H9 (cell line): ENCODE results near the gene UBAC2. TPM values are rescaled to one million over a fixed set of nuclear protein-coding genes. Genes with fewer than 3 reads are reported as not detected.

Source experiments
- DNase-seq: peaks from one replicate; pipeline ENCODE4 v3.0.0-alpha.2; 2017
- H2AFZ ChIP-seq: one replicate; pipeline ENCODE4 v1.6.1; 2013; ENCODE audit warnings: mild to moderate bottlenecking, low read length, control low read depth, moderate library complexity
- H2AK5ac ChIP-seq: 2 replicates; pipeline ENCODE4 v1.6.1; 2013; ENCODE audit warnings: low read length, control low read depth, mixed read lengths; ENCODE audit not compliant: insufficient read length
- H2BK120ac ChIP-seq: one replicate; pipeline ENCODE4 v1.6.1; 2013; ENCODE audit warnings: low read depth, mild to moderate bottlenecking, low read length, control low read depth, inconsistent platforms; ENCODE audit not compliant: poor library complexity, severe bottlenecking
- H2BK12ac ChIP-seq: 2 replicates; pipeline ENCODE4 v1.6.1; 2013; ENCODE audit warnings: low read length, control low read depth, mixed read lengths, low read depth; ENCODE audit not compliant: insufficient read length
- H2BK15ac ChIP-seq: 2 replicates; pipeline ENCODE4 v1.6.1; 2013; ENCODE audit warnings: low read depth, low read length, control low read depth
- H2BK20ac ChIP-seq: one replicate; pipeline ENCODE4 v1.6.1; 2013; ENCODE audit warnings: low read depth, mild to moderate bottlenecking, low read length, control low read depth, inconsistent platforms; ENCODE audit not compliant: poor library complexity, severe bottlenecking
- H2BK5ac ChIP-seq: 2 replicates; pipeline ENCODE4 v1.6.1; 2013; ENCODE audit warnings: low read length, control low read depth, mixed read lengths; ENCODE audit not compliant: insufficient read length
- H3K14ac ChIP-seq: 2 replicates; pipeline ENCODE4 v1.6.1; 2013; ENCODE audit warnings: low read length, control low read depth; ENCODE audit not compliant: insufficient read depth
- H3K18ac ChIP-seq: 2 replicates; pipeline ENCODE4 v1.6.1; 2013; ENCODE audit warnings: low read depth, mild to moderate bottlenecking, mixed read lengths, low read length, control low read depth; ENCODE audit not compliant: insufficient read length
- H3K23ac ChIP-seq: 2 replicates; pipeline ENCODE4 v1.6.1; 2013; ENCODE audit warnings: low read length, control low read depth, mixed read lengths, low read depth; ENCODE audit not compliant: insufficient read length
- H3K23me2 ChIP-seq: 2 replicates; pipeline ENCODE4 v1.6.1; 2013; ENCODE audit warnings: low read depth, mild to moderate bottlenecking, mixed read lengths, low read length, control low read depth; ENCODE audit not compliant: insufficient read length, poor library complexity, severe bottlenecking
- H3K27ac ChIP-seq: 2 replicates; pipeline ENCODE4 v1.5.1; 2013; ENCODE audit warnings: low read length, control low read depth, mixed read lengths, low read depth; ENCODE audit not compliant: insufficient read length
- H3K27me3 ChIP-seq: 2 replicates; pipeline ENCODE4 v1.6.1; 2013; ENCODE audit warnings: low read length, control low read depth, inconsistent platforms; ENCODE audit not compliant: insufficient read depth
- H3K4ac ChIP-seq: 2 replicates; pipeline ENCODE4 v1.6.1; 2013; ENCODE audit warnings: low read depth, mild to moderate bottlenecking, control low read depth, inconsistent platforms, low read length, moderate library complexity
- H3K4me1 ChIP-seq: 2 replicates; pipeline ENCODE4 v1.6.1; 2013; ENCODE audit warnings: low read length, control low read depth, inconsistent platforms; ENCODE audit not compliant: insufficient read depth
- H3K4me2 ChIP-seq: 2 replicates; pipeline ENCODE4 v1.6.1; 2013; ENCODE audit warnings: low read length, control low read depth, mixed read lengths; ENCODE audit not compliant: insufficient read length, insufficient read depth
- H3K56ac ChIP-seq: 2 replicates; pipeline ENCODE4 v1.6.1; 2013; ENCODE audit warnings: low read depth, mild to moderate bottlenecking, mixed read lengths, low read length, control low read depth; ENCODE audit not compliant: insufficient read length
- H3K79me1 ChIP-seq: 2 replicates; pipeline ENCODE4 v1.6.1; 2013; ENCODE audit warnings: low read depth, mild to moderate bottlenecking, moderate library complexity, low read length, control low read depth, inconsistent platforms; ENCODE audit not compliant: insufficient read depth, poor library complexity, severe bottlenecking
- H3K79me2 ChIP-seq: 2 replicates; pipeline ENCODE4 v1.6.1; 2013; ENCODE audit warnings: low read length, control low read depth, inconsistent platforms; ENCODE audit not compliant: insufficient read depth
- H3K9ac ChIP-seq: 2 replicates; pipeline ENCODE4 v1.6.1; 2013; ENCODE audit warnings: low read length, control low read depth, mixed read lengths; ENCODE audit not compliant: insufficient read length; ENCODE audit errors: extremely low read depth
- H3K9me3 ChIP-seq: one replicate; pipeline ENCODE4 v1.6.1; 2013; ENCODE audit warnings: low read depth, low read length, inconsistent platforms; ENCODE audit not compliant: control insufficient read depth
- H3T11ph ChIP-seq: one replicate; pipeline ENCODE4 v1.6.1; 2013; ENCODE audit warnings: mild to moderate bottlenecking, low read length, control low read depth, inconsistent platforms
- H4K20me1 ChIP-seq: one replicate; pipeline ENCODE4 v1.6.1; 2013; ENCODE audit not compliant: control insufficient read depth, insufficient read length, insufficient read depth
- H4K5ac ChIP-seq: 2 replicates; pipeline ENCODE4 v1.6.1; 2013; ENCODE audit warnings: low read depth, mild to moderate bottlenecking, mixed read lengths, low read length, control low read depth; ENCODE audit not compliant: insufficient read length
- H4K8ac ChIP-seq: replicated peaks from 2 replicates; pipeline ENCODE4 v1.6.1; 2013; ENCODE audit warnings: low read length, control low read depth, mixed read lengths, low read depth; ENCODE audit not compliant: insufficient read length
- H4K91ac ChIP-seq: 2 replicates; pipeline ENCODE4 v1.6.1; 2013; ENCODE audit warnings: low read depth, mild to moderate bottlenecking, moderate library complexity, mixed read lengths, low read length, control low read depth; ENCODE audit not compliant: insufficient read length
- H3K27ac Mint-ChIP-seq, 3 experiments: 2 replicates in 2 of 3; 3 replicates in 1 of 3; pipeline ENCODE4 v1.8.0; 2020 to 2021; ENCODE audit warnings: mixed read lengths in 3 of 3, mild to moderate bottlenecking in 1 of 3, moderate library complexity in 1 of 3
- H3K27me3 Mint-ChIP-seq: 2 replicates; pipeline ENCODE4 v1.8.0; 2021; ENCODE audit warnings: low read depth, mild to moderate bottlenecking, moderate library complexity, mixed read lengths
- H3K36me3 Mint-ChIP-seq, 3 experiments: 2 replicates in 2 of 3; 3 replicates in 1 of 3; pipeline ENCODE4 v1.8.0; 2020 to 2021; ENCODE audit warnings: low read depth in 3 of 3, mixed read lengths in 3 of 3; ENCODE audit not compliant: insufficient read depth in 1 of 3
- H3K4me1 Mint-ChIP-seq, 2 experiments: 2 replicates each; pipeline ENCODE4 v1.8.0; 2020; ENCODE audit warnings: mixed read lengths in 2 of 2
- H3K4me3 Mint-ChIP-seq, 2 experiments: 2 replicates in 1 of 2; 3 replicates in 1 of 2; pipeline ENCODE4 v1.8.0; 2020 to 2021; ENCODE audit warnings: mild to moderate bottlenecking in 2 of 2, mixed read lengths in 2 of 2, moderate library complexity in 1 of 2
- H3K9me3 Mint-ChIP-seq, 2 experiments: 2 replicates in 1 of 2; 3 replicates in 1 of 2; pipeline ENCODE4 v1.8.0; 2020; ENCODE audit warnings: mild to moderate bottlenecking in 2 of 2, mixed read lengths in 2 of 2, moderate library complexity in 1 of 2
- WGBS: extraction: QIAGEN DNeasy Blood & Tissue Kit; methylation state at CpG from one replicate; pipeline ENCODE4 v1.1.7; 2013; ENCODE audit warnings: missing lambda C conversion rate, low lambda C conversion rate, mixed read lengths; ENCODE audit not compliant: insufficient read length; ENCODE audit errors: extremely low coverage; 5-methylcytosine and 5-hydroxymethylcytosine counted together
- total RNA-seq: library from RNA; stranded (reverse); gene quantifications from 2 replicates; pipeline ENCODE4 v1.2.1, GENCODE V29; 2021
- TF ChIP-seq, protein P1 (sequence below): fragments of 200-600 bp; sonication (generic); conservative IDR thresholded peaks from 3 replicates; pipeline ENCODE4 v1.8.0; 2021; ENCODE audit warnings: antibody characterized with exemption, mild to moderate bottlenecking

Gene UBAC2
- total RNA-seq, 1 experiment from 2014 or later: 52.3 TPM

DNA sequence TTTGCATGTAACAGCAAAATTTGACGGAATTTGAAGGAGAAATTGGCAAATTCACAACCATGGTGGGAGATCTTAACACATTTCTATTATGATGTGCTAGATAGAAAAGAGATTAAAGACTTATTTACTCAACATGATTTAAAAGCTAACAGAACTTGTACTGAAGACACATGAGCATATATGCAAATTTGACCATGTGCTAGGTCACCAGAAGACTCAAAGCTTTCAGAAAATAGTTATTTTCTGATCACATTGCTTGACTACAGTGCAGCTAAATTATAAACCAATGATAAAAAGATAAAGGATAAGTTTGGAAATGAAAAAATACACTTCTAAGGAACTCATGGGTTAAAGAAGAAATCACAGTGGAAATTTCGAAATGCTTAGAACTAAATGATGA, 97.4 kb downstream of the UBAC2 start:
- Histone ChIP-seq H3K4me2 (no peak overlapping the region), H3K23me2 (no peaks in the 10 kb centered on the region), H2AFZ (no peak overlapping the region), H3K27me3 (no peaks in the 10 kb centered on the region), H2BK5ac (no peak overlapping the region), H3T11ph (no peak overlapping the region), H2BK20ac (no peak overlapping the region), H3K9me3 (no peaks in the 10 kb centered on the region), H4K91ac (no peak overlapping the region), H4K20me1 (no peaks in the 10 kb centered on the region), H2BK12ac (no peak overlapping the region), H3K23ac (no peak overlapping the region), H2AK5ac (no peak overlapping the region), H3K18ac (no peak overlapping the region), H2BK15ac (no peak overlapping the region), H3K14ac (no peak overlapping the region), H3K56ac (no peak overlapping the region), H3K79me1 (no peaks in the 10 kb centered on the region), H4K8ac (no peak overlapping the region), H3K4me1 (no peaks in the 10 kb centered on the region), H2BK120ac (no peak overlapping the region), H3K79me2 (no peaks in the 10 kb centered on the region), H3K27ac (no peak overlapping the region), H4K5ac (no peak overlapping the region), H3K4ac (no peak overlapping the region), H3K9ac (no peak overlapping the region)
- H3K27ac Mint-ChIP-seq: no peak overlapping the region
- no peaks in the 10 kb centered on the region; the same call in 1 of the 2 replicates for H3K27me3 Mint-ChIP-seq
- WGBS: no CpG with 5 or more reads among the region's 2 CpGs
- H3K4me1 Mint-ChIP-seq: peaks cover 2 to 5% of the 10 kb centered on the region in 2 experiments; a peak in 2 of 4 replicates
- H3K4me3 Mint-ChIP-seq: no peak overlapping the region
- no peak for DNase-seq
- TF ChIP-seq, protein P1, sequence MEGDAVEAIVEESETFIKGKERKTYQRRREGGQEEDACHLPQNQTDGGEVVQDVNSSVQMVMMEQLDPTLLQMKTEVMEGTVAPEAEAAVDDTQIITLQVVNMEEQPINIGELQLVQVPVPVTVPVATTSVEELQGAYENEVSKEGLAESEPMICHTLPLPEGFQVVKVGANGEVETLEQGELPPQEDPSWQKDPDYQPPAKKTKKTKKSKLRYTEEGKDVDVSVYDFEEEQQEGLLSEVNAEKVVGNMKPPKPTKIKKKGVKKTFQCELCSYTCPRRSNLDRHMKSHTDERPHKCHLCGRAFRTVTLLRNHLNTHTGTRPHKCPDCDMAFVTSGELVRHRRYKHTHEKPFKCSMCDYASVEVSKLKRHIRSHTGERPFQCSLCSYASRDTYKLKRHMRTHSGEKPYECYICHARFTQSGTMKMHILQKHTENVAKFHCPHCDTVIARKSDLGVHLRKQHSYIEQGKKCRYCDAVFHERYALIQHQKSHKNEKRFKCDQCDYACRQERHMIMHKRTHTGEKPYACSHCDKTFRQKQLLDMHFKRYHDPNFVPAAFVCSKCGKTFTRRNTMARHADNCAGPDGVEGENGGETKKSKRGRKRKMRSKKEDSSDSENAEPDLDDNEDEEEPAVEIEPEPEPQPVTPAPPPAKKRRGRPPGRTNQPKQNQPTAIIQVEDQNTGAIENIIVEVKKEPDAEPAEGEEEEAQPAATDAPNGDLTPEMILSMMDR: no peak
- no peaks in the 10 kb centered on the region for H3K36me3 Mint-ChIP-seq
- H3K9me3 Mint-ChIP-seq: no peaks in the 10 kb centered on the region
